HCT116 (cell line): ENCODE results near the gene NLGN2. TPM values are rescaled to one million over a fixed set of nuclear protein-coding genes. Genes with fewer than 3 reads are reported as not detected.

Experiments
- ATAC-seq: fragments of 200-7000 bp; cut with Tn5 transposase; 2 replicates; pipeline ENCODE4 v1.9.1; 2020; ENCODE audit warnings: mild to moderate bottlenecking, moderate library complexity
- BruUV-seq: library from RNA; stranded (reverse); fragments of 400-500 nt; replicated peaks from 2 replicates; lab custom pipeline; 2021; lab: Mats Ljungman, UMichigan
- CTCF ChIA-PET: fragments of 300-600 bp; sonication (Branson Sonifier 250); formaldehyde crosslinking; loops from one replicate; lab custom pipeline; 2021; ENCODE audit warnings: antibody characterized with exemption; lab: Charles Lee
- POLR2A ChIA-PET: fragments of 300-600, 350-600 bp; sonication (Branson Sonifier 250); formaldehyde crosslinking; loops from one replicate; lab custom pipeline; 2021; ENCODE audit warnings: antibody characterized with exemption; lab: Charles Lee
- RAD21 ChIA-PET, 2 experiments: fragments of 300-600 bp; sonication (Branson Sonifier 250); formaldehyde crosslinking; loops; one replicate each; lab custom pipeline; 2023; ENCODE audit warnings: low total read pairs in 2 of 2; ENCODE audit not compliant: uncharacterized antibody in 2 of 2, unreplicated experiment in 2 of 2, low non-redundant PET in 1 of 2; lab: Charles Lee
- DNase-seq: peaks from one replicate; pipeline ENCODE4 v3.0.0-alpha.2; 2010; ENCODE audit warnings: low read depth, low spot score
- H2AFZ ChIP-seq: fragments of 200-600 bp; shearing (Covaris generic), sonication (generic); 2 replicates; pipeline ENCODE4 v1.6.1; 2017; ENCODE audit warnings: low read depth, mixed run types, mixed read lengths, antibody characterized with exemption, low read length; ENCODE audit not compliant: poor library complexity, severe bottlenecking
- H3K27ac ChIP-seq: 2 replicates; pipeline ENCODE4 v1.5.1; 2012; ENCODE audit warnings: low read depth, low read length
- H3K27me3 ChIP-seq: fragments of 200-600 bp; sonication (generic); 2 replicates; pipeline ENCODE4 v1.6.1; 2016; ENCODE audit warnings: mixed run types, low read length, mixed read lengths; ENCODE audit not compliant: insufficient read depth
- H3K36me3 ChIP-seq, 2 experiments: fragments of 200-500 bp in 1 of 2; fragments of 200-600 bp in 1 of 2; sonication (Bioruptor generic) in 1 of 2; sonication (generic) in 1 of 2; 2 replicates each; pipeline versions ENCODE4 v1.5.1 to v1.6.1; 2014 to 2016; ENCODE audit warnings: low read length in 2 of 2, inconsistent platforms in 1 of 2, mixed read lengths in 1 of 2, mixed run types in 1 of 2; ENCODE audit not compliant: insufficient read depth in 2 of 2, control insufficient read depth in 1 of 2
- H3K4me1 ChIP-seq, 2 experiments: fragments of 200-600 bp in 1 of 2; sonication (generic) in 1 of 2; 2 replicates each; pipeline versions ENCODE4 v1.5.1 to v1.6.1; 2012 to 2017; ENCODE audit warnings: low read length in 2 of 2, inconsistent platforms in 1 of 2, mild to moderate bottlenecking in 1 of 2, mixed read lengths in 1 of 2, mixed run types in 1 of 2, moderate library complexity in 1 of 2; ENCODE audit not compliant: insufficient read depth in 2 of 2, control insufficient read depth in 1 of 2
- H3K4me2 ChIP-seq: fragments of 200-600 bp; sonication (generic); 2 replicates; pipeline ENCODE4 v1.6.1; 2017; ENCODE audit warnings: mixed run types, low read length, mixed read lengths
- H3K4me3 ChIP-seq, 2 experiments: fragments of 200-600 bp in 1 of 2; sonication (generic) in 1 of 2; replicated peaks in 1 of 2; 2 replicates each; pipeline ENCODE4 v1.5.1; 2011 to 2016; ENCODE audit warnings: low read length in 2 of 2, control low read depth in 1 of 2, low read depth in 1 of 2, mild to moderate bottlenecking in 1 of 2, mixed read lengths in 1 of 2, mixed run types in 1 of 2
- H3K79me2 ChIP-seq: fragments of 200-600 bp; sonication (generic); 2 replicates; pipeline ENCODE4 v1.6.1; 2017; ENCODE audit warnings: mild to moderate bottlenecking, mixed run types, low read length, moderate library complexity, mixed read lengths; ENCODE audit not compliant: insufficient read depth
- H3K9ac ChIP-seq: fragments of 200-600 bp; sonication (generic); 2 replicates; pipeline ENCODE4 v1.6.1; 2016; ENCODE audit warnings: low read length, mixed read lengths
- H3K9me2 ChIP-seq: fragments of 200-600 bp; sonication (generic), shearing (Covaris generic); 2 replicates; pipeline ENCODE4 v1.6.1; 2017; ENCODE audit warnings: mixed run types, mild to moderate bottlenecking, moderate library complexity; ENCODE audit not compliant: insufficient read depth
- H3K9me3 ChIP-seq, 2 experiments: fragments of 200-500 bp in 1 of 2; fragments of 200-600 bp in 1 of 2; sonication (Bioruptor generic) in 1 of 2; sonication (generic) in 1 of 2; 2 replicates each; pipeline ENCODE4 v1.6.1; 2014 to 2017; ENCODE audit warnings: low read length in 2 of 2, mixed read lengths in 2 of 2, inconsistent platforms in 1 of 2, low read depth in 1 of 2, mild to moderate bottlenecking in 1 of 2, mixed run types in 1 of 2, moderate library complexity in 1 of 2; ENCODE audit not compliant: control insufficient read depth in 1 of 2, insufficient read depth in 1 of 2
- H4K20me1 ChIP-seq: fragments of 200-600 bp; sonication (generic), shearing (Covaris generic); 2 replicates; pipeline ENCODE4 v1.6.1; 2017; ENCODE audit warnings: mixed run types, mild to moderate bottlenecking, moderate library complexity; ENCODE audit not compliant: insufficient read depth
- ATF3 ChIP-seq: IDR thresholded peaks from 2 replicates; pipeline ENCODE4 v1.6.1; 2012
- CBX3 ChIP-seq: IDR thresholded peaks from 2 replicates; pipeline ENCODE4 v1.6.1; 2012; ENCODE audit warnings: low read depth
- CEBPB ChIP-seq: IDR thresholded peaks from 2 replicates; pipeline ENCODE4 v1.6.1; 2012; ENCODE audit warnings: low read depth
- EGR1 ChIP-seq: IDR thresholded peaks from 2 replicates; pipeline ENCODE4 v1.6.1; 2012; ENCODE audit warnings: low read depth
- EZH2 ChIP-seq: fragments of 200-600 bp; sonication (generic); IDR thresholded peaks from 2 replicates; pipeline ENCODE4 v1.6.1; 2017; ENCODE audit warnings: antibody characterized with exemption, mixed run types
- MAX ChIP-seq: IDR thresholded peaks from 2 replicates; pipeline ENCODE4 v1.6.1; 2012
- POLR2AphosphoS5 ChIP-seq: IDR thresholded peaks from 2 replicates; pipeline ENCODE4 v1.6.1; 2011; ENCODE audit warnings: mild to moderate bottlenecking, low read depth, low read length, moderate library complexity
- REST ChIP-seq: IDR thresholded peaks from 2 replicates; pipeline ENCODE4 v1.6.1; 2012; ENCODE audit warnings: low read depth
- SIN3A ChIP-seq: IDR thresholded peaks from 2 replicates; pipeline ENCODE4 v1.6.1; 2012; ENCODE audit warnings: low read depth
- SRF ChIP-seq: IDR thresholded peaks from 2 replicates; pipeline ENCODE4 v1.6.1; 2012; ENCODE audit warnings: low read depth
- TCF7L2 ChIP-seq: IDR thresholded peaks from 2 replicates; pipeline ENCODE4 v1.7.0; 2011; ENCODE audit warnings: borderline replicate concordance, inconsistent platforms; ENCODE audit not compliant: insufficient read depth, insufficient read length; ENCODE audit errors: extremely low read depth
- intact Hi-C: fragments of 100-400 bp; cut with micrococcal nuclease; formaldehyde crosslinking; loops from 2 replicates; pipeline ENCODE4 v1.10.0; 2022
- total RNA-seq: library from RNA; stranded (reverse); gene quantifications from one replicate; pipeline ENCODE4 v1.2.1, GENCODE V29; 2021; ENCODE audit not compliant: unreplicated experiment

NLGN2 gene
- total RNA-seq, 1 experiment from 2014 or later, result 60.5 TPM

- no peak for TF ChIP-seq REST
These were observed 8.7 kb downstream of the NLGN2 start (continued) for GRCh38 chr17:7416323-7416722.

- Histone ChIP-seq H4K20me1 (no peaks in the 10 kb centered on the region), H3K27ac (no peak overlapping the region), H3K36me3 (peaks cover 0 to 3% of the 10 kb centered on the region in 2 experiments; a peak in 1 of 4 replicates), H3K9ac (no peak overlapping the region), H3K4me2 (no peak overlapping the region), H3K27me3 (no peaks in the 10 kb centered on the region), H3K4me3 (no peak overlapping the region), H3K79me2 (no peaks in the 10 kb centered on the region), H3K4me1 (peaks cover 0 to 3% of the 10 kb centered on the region in 2 experiments; a peak in 1 of 4 replicates), H3K9me3 (no peaks in the 10 kb centered on the region), H3K9me2 (no peaks in the 10 kb centered on the region), H2AFZ (no peak overlapping the region)
- no peak for TF ChIP-seq SRF
- no peak for TF ChIP-seq EGR1
- TF ChIP-seq TCF7L2, result no peak
- TF ChIP-seq CEBPB, result no peak
- no peak for TF ChIP-seq SIN3A
- TF ChIP-seq POLR2AphosphoS5, result no peak
- TF ChIP-seq ATF3, result no peak
- no peak for TF ChIP-seq MAX
- no peak for TF ChIP-seq EZH2
- TF ChIP-seq CBX3, result no peak
- CTCF ChIA-PET, result no interaction called here
- ATAC-seq (no peak), DNase-seq (no peak)
- POLR2A ChIA-PET, result interaction anchor here (0.6 kb wide), 1 partner anchor 13 kb away, joined by 6 read pairs; the partner anchor contains the start of gene TMEM256
- BruUV-seq, result no TSS peak
- RAD21 ChIA-PET, result no interaction called here
- intact Hi-C loops, result no loop called here
These were observed 9.5 kb downstream of the NLGN2 start for GRCh38 chr17:7417056-7417655.
